ENCODE results near the gene DCD. TPM values are rescaled to one million over a fixed set of nuclear protein-coding genes. Genes with fewer than 3 reads are reported as not detected.
"Not testable (repeated sequence)": the region's sequence is repeated elsewhere in the genome, so short reads cannot be mapped to it uniquely, and the experiment has no call there.

The DCD gene
- total RNA-seq, 1 donor from 2014 or later: not detected

- TF ChIP-seq, protein P1, sequence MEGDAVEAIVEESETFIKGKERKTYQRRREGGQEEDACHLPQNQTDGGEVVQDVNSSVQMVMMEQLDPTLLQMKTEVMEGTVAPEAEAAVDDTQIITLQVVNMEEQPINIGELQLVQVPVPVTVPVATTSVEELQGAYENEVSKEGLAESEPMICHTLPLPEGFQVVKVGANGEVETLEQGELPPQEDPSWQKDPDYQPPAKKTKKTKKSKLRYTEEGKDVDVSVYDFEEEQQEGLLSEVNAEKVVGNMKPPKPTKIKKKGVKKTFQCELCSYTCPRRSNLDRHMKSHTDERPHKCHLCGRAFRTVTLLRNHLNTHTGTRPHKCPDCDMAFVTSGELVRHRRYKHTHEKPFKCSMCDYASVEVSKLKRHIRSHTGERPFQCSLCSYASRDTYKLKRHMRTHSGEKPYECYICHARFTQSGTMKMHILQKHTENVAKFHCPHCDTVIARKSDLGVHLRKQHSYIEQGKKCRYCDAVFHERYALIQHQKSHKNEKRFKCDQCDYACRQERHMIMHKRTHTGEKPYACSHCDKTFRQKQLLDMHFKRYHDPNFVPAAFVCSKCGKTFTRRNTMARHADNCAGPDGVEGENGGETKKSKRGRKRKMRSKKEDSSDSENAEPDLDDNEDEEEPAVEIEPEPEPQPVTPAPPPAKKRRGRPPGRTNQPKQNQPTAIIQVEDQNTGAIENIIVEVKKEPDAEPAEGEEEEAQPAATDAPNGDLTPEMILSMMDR (IDR thresholded peaks at IDR 0.05): no peak
- no peak overlapping the region for H3K27ac Mint-ChIP-seq (ENCODE audit: unreplicated experiment)
- H3K4me1 Mint-ChIP-seq (ENCODE audit: low read depth): no peaks in the 10 kb centered on the region
- DNase-seq (ENCODE audit: low spot score): no peak
- no peaks in the 10 kb centered on the region for H3K9me3 Mint-ChIP-seq (ENCODE audit: low read depth)
- H3K36me3 Mint-ChIP-seq (ENCODE audit: low read depth): no peaks in the 10 kb centered on the region
- no peak overlapping the region for H3K4me3 Mint-ChIP-seq (ENCODE audit: unreplicated experiment)
- H3K27me3 Mint-ChIP-seq (ENCODE audit: low read depth): peaks cover 15% of the 10 kb centered on the region
Observed at GRCh38 chr12:54641089-54641488, 7.1 kb downstream of the DCD start.

GRCh38 chr12:54639112-54639511 lies 9.1 kb downstream of the DCD start:
- not testable (repeated sequence) for H3K4me3 Mint-ChIP-seq (ENCODE audit: unreplicated experiment); H3K36me3 Mint-ChIP-seq (ENCODE audit: low read depth); H3K4me1 Mint-ChIP-seq (ENCODE audit: low read depth); H3K9me3 Mint-ChIP-seq (ENCODE audit: low read depth); DNase-seq (ENCODE audit: low spot score); H3K27ac Mint-ChIP-seq (ENCODE audit: unreplicated experiment)
- peaks cover 18% of the 10 kb centered on the region for H3K27me3 Mint-ChIP-seq (ENCODE audit: low read depth)

DNA sequence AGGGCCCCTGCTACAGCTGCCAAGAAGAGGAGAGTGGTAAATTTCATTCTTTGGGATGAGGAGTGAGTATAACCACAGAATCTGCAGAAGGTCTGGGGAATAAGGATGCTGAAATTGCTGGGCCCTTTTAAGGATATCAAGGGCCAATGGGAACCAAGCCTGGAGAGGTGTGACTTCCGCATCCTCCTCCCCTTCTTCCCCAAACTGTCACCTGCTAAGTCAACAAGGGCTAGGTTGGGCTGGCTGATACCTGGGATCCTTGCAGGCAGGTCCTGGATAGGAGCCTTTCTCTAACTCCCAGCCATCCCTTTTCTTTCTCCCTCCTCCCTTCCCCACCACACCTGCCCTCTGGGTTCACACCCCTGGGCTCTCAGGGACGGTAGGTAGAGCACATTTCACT lies 13.4 kb downstream of the DCD start, which contains the start of gene LACRT:
TSS of gene LACRT (minus strand) at position 101 of the 400 bp plus-strand sequence. CDS start at position 47, 54 bp downstream.
- no peaks in the 10 kb centered on the region for H3K9me3 Mint-ChIP-seq (ENCODE audit: low read depth)
- H3K4me3 Mint-ChIP-seq (ENCODE audit: unreplicated experiment): no peak within 1 kb of the TSS
- TF ChIP-seq, protein P1 (IDR thresholded peaks at IDR 0.05): no peak
- peaks cover 24% of the 10 kb centered on the region for H3K27me3 Mint-ChIP-seq (ENCODE audit: low read depth)
- no peak for DNase-seq (ENCODE audit: low spot score)
- no peaks in the 10 kb centered on the region for H3K4me1 Mint-ChIP-seq (ENCODE audit: low read depth)
- no peak within 1 kb of the TSS for H3K27ac Mint-ChIP-seq (ENCODE audit: unreplicated experiment)
- no peaks in the 10 kb centered on the region for H3K36me3 Mint-ChIP-seq (ENCODE audit: low read depth)

DNA sequence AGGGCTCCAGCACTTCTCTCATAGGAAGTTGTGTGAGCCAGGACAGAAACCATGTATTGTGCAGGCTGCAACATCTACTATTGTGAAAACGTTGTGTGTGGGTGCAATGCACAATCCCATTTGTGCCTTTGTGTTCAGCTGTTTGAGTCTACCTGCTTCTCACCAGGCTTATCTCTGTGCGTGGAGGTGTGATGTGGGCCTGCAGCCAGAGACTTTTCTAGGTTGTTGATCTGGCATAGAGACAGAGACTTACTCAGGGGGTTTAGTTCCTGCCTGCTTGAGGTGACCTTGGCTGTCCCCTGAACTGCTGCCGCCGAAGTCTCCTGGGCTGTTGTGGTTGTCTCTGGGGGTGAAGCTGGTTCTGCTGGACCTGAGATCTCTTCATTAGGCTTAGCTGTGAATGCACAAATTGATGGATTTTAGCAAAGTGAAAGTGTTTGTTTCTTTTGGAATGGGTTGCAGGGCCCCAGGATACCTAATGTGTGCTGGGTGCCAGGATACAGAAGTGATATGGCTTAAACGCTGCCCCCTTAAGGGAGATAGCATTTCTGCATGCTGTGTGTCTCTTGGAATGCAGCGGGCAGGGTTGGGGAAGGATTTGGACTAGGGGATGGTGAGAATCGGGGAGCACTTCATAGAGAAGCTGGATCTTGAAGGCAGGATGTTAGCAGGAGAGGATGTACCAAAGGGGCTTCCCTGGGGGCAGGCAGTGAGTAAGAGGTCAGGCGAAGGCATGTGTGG lies 16.0 kb downstream of the DCD start:
- peaks cover 24% of the 10 kb centered on the region for H3K27me3 Mint-ChIP-seq (ENCODE audit: low read depth)
- H3K27ac Mint-ChIP-seq (ENCODE audit: unreplicated experiment): no peak overlapping the region
- no peak overlapping the region for H3K4me3 Mint-ChIP-seq (ENCODE audit: unreplicated experiment)
- H3K4me1 Mint-ChIP-seq (ENCODE audit: low read depth): no peaks in the 10 kb centered on the region
- no peak for DNase-seq (ENCODE audit: low spot score)
- TF ChIP-seq, protein P1 (IDR thresholded peaks at IDR 0.05): no peak
- no peaks in the 10 kb centered on the region for H3K36me3 Mint-ChIP-seq (ENCODE audit: low read depth)
- peaks cover 6% of the 10 kb centered on the region for H3K9me3 Mint-ChIP-seq (ENCODE audit: low read depth)

DNA sequence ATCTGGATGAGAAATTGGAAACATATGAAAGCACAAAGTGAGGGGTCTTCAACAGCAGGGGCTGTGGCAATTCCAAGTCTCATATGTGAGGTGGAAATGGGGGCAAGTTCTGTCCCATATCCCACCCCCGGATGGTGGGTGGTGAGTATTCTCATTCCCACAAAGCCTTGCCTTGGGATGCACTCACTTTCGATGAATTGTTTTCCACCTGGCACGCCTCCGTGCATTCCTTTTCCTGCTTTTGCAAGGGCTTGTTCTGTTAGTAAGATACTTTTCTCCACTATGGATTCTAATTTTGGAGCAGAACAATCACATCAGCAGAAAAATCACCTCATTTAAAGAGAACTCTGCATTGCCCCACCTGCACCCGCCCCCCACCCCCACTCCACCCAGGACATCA lies 16.6 kb downstream of the DCD start:
- no peaks in the 10 kb centered on the region for H3K36me3 Mint-ChIP-seq (ENCODE audit: low read depth)
- peaks cover 11% of the 10 kb centered on the region for H3K9me3 Mint-ChIP-seq (ENCODE audit: low read depth)
- TF ChIP-seq, protein P1 (IDR thresholded peaks at IDR 0.05): no peak
- H3K27ac Mint-ChIP-seq (ENCODE audit: unreplicated experiment): no peak overlapping the region
- H3K4me1 Mint-ChIP-seq (ENCODE audit: low read depth): no peaks in the 10 kb centered on the region
- no peak overlapping the region for H3K4me3 Mint-ChIP-seq (ENCODE audit: unreplicated experiment)
- DNase-seq (ENCODE audit: low spot score): no peak
- H3K27me3 Mint-ChIP-seq (ENCODE audit: low read depth): peaks cover 24% of the 10 kb centered on the region

- Mint-ChIP-seq H3K4me1 (ENCODE audit: low read depth) (no peaks in the 10 kb centered on the region), H3K27me3 (ENCODE audit: low read depth) (peaks cover 30% of the 10 kb centered on the region), H3K36me3 (ENCODE audit: low read depth) (no peaks in the 10 kb centered on the region), H3K4me3 (ENCODE audit: unreplicated experiment) (no peak overlapping the region), H3K27ac (ENCODE audit: unreplicated experiment) (no peak overlapping the region), H3K9me3 (ENCODE audit: low read depth) (peaks cover 12% of the 10 kb centered on the region)
- DNase-seq (ENCODE audit: low spot score): no peak
- TF ChIP-seq, protein P1 (IDR thresholded peaks at IDR 0.05): no peak
Observed at GRCh38 chr12:54629925-54630324, 18.2 kb downstream of the DCD start.

Measured in chondrocyte (in vitro differentiated cells).